PC-9 (cell line): ENCODE data around the gene SLC22A3. TPM values are rescaled to one million over a fixed set of nuclear protein-coding genes. Genes with fewer than 3 reads are reported as not detected.

Experiments used
- BruUV-seq: library from RNA; stranded (reverse); fragments of 400-500 nt; replicated peaks from 2 replicates; lab custom pipeline; 2021; lab: Mats Ljungman, UMichigan
- CTCF ChIA-PET: fragments of 300-600 bp; sonication (Branson Sonifier 250); formaldehyde crosslinking; loops from one replicate; lab custom pipeline; 2022; ENCODE audit warnings: antibody characterized with exemption; lab: Charles Lee
- POLR2A ChIA-PET: fragments of 300-600 bp; sonication (Branson Sonifier 250); formaldehyde crosslinking; loops from one replicate; lab custom pipeline; 2022; ENCODE audit warnings: antibody characterized with exemption; ENCODE audit not compliant: unreplicated experiment; lab: Charles Lee
- DNase-seq, 2 experiments: peaks; one replicate each; pipeline versions ENCODE4 v3.0.0 to v3.0.0-alpha.2; 2015 to 2022; ENCODE audit warnings: mixed read lengths in 1 of 2
- H2AFZ ChIP-seq: fragments of 200-600 bp; sonication (generic); 2 replicates; pipeline ENCODE4 v1.8.1; 2017; ENCODE audit warnings: antibody characterized with exemption
- H3F3A ChIP-seq: fragments of 200-600 bp; sonication (generic); 2 replicates; pipeline ENCODE4 v1.8.1; 2017; ENCODE audit warnings: antibody characterized with exemption, mild to moderate bottlenecking, low read depth; ENCODE audit not compliant: insufficient read depth
- H3K27ac ChIP-seq: fragments of 200-600 bp; sonication (generic); 2 replicates; pipeline ENCODE4 v1.6.1; 2016; ENCODE audit warnings: mixed run types
- H3K27me3 ChIP-seq: fragments of 200-600 bp; sonication (generic); 2 replicates; pipeline ENCODE4 v1.6.1; 2016; ENCODE audit warnings: low read depth, mixed run types; ENCODE audit not compliant: insufficient read depth
- H3K36me3 ChIP-seq: fragments of 200-600 bp; sonication (generic); 2 replicates; pipeline ENCODE4 v1.6.1; 2016; ENCODE audit warnings: low read depth, mixed run types
- H3K4me1 ChIP-seq: fragments of 200-600 bp; sonication (generic); replicated peaks from 2 replicates; pipeline ENCODE4 v1.6.1; 2016; ENCODE audit warnings: mixed run types; ENCODE audit not compliant: insufficient read depth
- H3K4me2 ChIP-seq: fragments of 200-600 bp; sonication (generic); 2 replicates; pipeline ENCODE4 v1.6.1; 2017; ENCODE audit warnings: mixed run types
- H3K4me3 ChIP-seq: fragments of 200-600 bp; sonication (generic); 2 replicates; pipeline ENCODE4 v1.6.1; 2016; ENCODE audit warnings: mixed run types
- H3K79me2 ChIP-seq: fragments of 200-600 bp; sonication (generic); 2 replicates; pipeline ENCODE4 v1.6.1; 2017; ENCODE audit warnings: low read depth, mixed run types
- H3K9me2 ChIP-seq: fragments of 200-600 bp; sonication (generic); 2 replicates; pipeline ENCODE4 v1.8.1; 2017; ENCODE audit warnings: mild to moderate bottlenecking; ENCODE audit not compliant: insufficient read depth
- H3K9me3 ChIP-seq: fragments of 200-600 bp; sonication (generic); 2 replicates; pipeline ENCODE4 v1.8.1; 2016; ENCODE audit warnings: low read depth; ENCODE audit not compliant: insufficient read depth
- H4K20me1 ChIP-seq: fragments of 200-600 bp; sonication (generic); 2 replicates; pipeline ENCODE4 v1.8.1; 2017; ENCODE audit not compliant: insufficient read depth
- EZH2 ChIP-seq: fragments of 200-600 bp; sonication (generic); IDR thresholded peaks from 2 replicates; pipeline ENCODE4 v1.8.0; 2017; ENCODE audit warnings: antibody characterized with exemption, low read depth
- intact Hi-C: fragments of 100-400 bp; cut with micrococcal nuclease; formaldehyde crosslinking; loops from one replicate; pipeline ENCODE4 v1.10.0; 2022; ENCODE audit not compliant: unreplicated experiment
- total RNA-seq: library from RNA; stranded (reverse); gene quantifications from 2 replicates; pipeline ENCODE4 v1.2.3, GENCODE V29; 2021
- TF ChIP-seq, protein P1 (sequence below): fragments of 200-600 bp; sonication (generic); conservative IDR thresholded peaks from 2 replicates; pipeline ENCODE4 v1.6.1; 2017; ENCODE audit warnings: mixed run types, antibody characterized with exemption, mild to moderate bottlenecking, moderate library complexity

Gene SLC22A3
- total RNA-seq, 1 experiment from 2014 or later, result not detected

DNA sequence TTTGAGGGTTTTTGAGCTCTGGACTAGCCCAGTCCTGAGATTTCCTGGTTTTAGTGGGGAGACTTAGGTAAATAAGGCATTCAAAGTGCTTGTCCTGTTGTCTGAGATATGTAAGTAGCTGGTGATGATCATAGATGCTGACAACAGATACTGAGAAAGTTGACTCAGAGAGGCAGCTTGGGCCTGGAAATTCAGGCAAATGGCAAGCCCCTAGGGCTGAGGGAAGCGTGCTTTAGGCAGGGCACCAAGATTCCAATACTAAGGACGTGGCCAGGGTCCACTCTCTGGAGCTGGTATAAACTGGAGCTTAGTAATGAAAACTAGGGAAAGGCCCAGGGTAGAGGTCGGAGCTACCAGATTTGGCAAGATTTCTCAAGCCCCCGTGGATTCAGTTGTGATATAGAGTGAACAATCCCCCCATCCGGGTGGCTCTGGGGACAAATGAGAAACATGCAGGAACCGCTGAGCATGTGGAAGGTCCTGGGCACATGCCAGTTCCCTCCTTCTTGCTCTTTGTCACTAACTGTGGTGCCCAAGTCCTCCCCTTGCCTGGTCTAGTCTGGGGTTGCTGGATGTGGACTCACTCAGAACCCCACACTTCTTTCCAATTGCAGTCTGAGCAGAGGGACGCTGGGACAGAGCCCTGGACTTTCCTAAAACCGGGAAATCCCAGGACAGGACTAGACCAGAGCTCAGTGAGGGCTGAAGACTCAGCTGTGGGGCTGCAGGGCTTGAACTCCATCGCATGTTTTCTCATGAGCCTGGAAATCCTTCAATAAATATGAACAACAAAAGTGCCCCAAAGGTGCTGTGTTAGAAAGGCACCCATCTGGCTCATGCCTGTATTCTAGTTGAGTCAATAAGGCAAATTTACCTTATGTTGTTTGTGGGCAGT is 10.3 kb downstream of the SLC22A3 start:
- ChIA-PET POLR2A (no interaction called here), CTCF (no interaction called here)
- Histone ChIP-seq H3K4me2 (no peak overlapping the region), H3F3A (no peaks in the 10 kb centered on the region), H3K4me3 (no peak overlapping the region), H3K79me2 (no peaks in the 10 kb centered on the region), H3K27ac (no peak overlapping the region), H3K27me3 (no peaks in the 10 kb centered on the region), H3K4me1 (peaks cover 7% of the 10 kb centered on the region), H3K36me3 (no peaks in the 10 kb centered on the region), H3K9me2 (no peaks in the 10 kb centered on the region), H4K20me1 (no peaks in the 10 kb centered on the region; the same call in 1 of the 2 replicates), H3K9me3 (no peaks in the 10 kb centered on the region), H2AFZ (no peak overlapping the region)
- TF ChIP-seq, protein P1, sequence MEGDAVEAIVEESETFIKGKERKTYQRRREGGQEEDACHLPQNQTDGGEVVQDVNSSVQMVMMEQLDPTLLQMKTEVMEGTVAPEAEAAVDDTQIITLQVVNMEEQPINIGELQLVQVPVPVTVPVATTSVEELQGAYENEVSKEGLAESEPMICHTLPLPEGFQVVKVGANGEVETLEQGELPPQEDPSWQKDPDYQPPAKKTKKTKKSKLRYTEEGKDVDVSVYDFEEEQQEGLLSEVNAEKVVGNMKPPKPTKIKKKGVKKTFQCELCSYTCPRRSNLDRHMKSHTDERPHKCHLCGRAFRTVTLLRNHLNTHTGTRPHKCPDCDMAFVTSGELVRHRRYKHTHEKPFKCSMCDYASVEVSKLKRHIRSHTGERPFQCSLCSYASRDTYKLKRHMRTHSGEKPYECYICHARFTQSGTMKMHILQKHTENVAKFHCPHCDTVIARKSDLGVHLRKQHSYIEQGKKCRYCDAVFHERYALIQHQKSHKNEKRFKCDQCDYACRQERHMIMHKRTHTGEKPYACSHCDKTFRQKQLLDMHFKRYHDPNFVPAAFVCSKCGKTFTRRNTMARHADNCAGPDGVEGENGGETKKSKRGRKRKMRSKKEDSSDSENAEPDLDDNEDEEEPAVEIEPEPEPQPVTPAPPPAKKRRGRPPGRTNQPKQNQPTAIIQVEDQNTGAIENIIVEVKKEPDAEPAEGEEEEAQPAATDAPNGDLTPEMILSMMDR, result no peak
- TF ChIP-seq EZH2, result no peak
- no peak for DNase-seq
- intact Hi-C loops, result no loop called here
- BruUV-seq, result no TSS peak

DNA sequence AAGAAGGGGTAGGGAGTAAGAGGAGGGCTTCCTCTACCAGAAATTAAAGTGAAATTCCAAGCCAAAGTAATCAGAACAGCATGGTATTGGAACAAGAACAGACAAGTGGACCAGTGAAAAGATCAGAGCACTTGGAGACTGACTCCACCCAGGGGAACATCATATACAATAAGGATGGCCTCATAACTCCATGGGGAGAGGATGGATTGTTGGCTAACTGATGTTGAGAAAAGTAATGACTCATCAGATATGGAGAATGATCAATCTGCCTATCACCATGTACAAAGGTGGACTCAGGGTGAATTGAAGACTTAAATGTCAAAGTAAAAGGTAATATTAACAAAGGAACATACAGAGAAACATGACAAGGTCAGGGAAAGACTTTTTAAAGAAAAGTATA is 12.8 kb downstream of the SLC22A3 start:
- TF ChIP-seq, protein P1, result no peak
- no peak for TF ChIP-seq EZH2
- Histone ChIP-seq H3F3A (no peaks in the 10 kb centered on the region), H3K4me3 (no peak overlapping the region), H3K27ac (no peak overlapping the region), H3K9me2 (no peaks in the 10 kb centered on the region), H4K20me1 (no peaks in the 10 kb centered on the region), H2AFZ (no peak overlapping the region), H3K4me1 (no peaks in the 10 kb centered on the region), H3K27me3 (no peaks in the 10 kb centered on the region), H3K4me2 (no peak overlapping the region), H3K36me3 (no peaks in the 10 kb centered on the region), H3K79me2 (no peaks in the 10 kb centered on the region), H3K9me3 (no peaks in the 10 kb centered on the region)
- intact Hi-C loops, result no loop called here
- ChIA-PET POLR2A (no interaction called here), CTCF (no interaction called here)
- no TSS peak for BruUV-seq
- DNase-seq, result no peak

DNA sequence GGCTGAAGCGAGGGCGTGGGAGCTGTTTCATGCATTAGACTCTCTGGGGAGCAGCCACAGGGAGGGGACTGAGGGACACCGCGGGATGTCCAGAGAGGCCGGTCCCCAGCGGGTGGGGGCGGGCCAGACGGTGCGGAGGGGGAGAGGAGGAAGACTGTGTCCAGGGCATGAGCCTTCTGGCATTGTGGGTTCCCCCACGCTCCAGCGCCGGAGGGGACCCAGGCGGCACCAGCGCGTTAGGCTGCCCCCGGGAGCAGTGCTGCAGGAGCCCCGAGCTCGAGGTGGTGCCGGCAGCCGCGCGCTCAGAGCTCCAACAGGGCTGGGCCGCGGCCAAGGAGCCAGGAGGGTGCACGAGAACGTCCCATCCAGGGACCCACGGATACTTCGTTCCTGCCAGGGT is 14.4 kb downstream of the SLC22A3 start:
- no TSS peak for BruUV-seq
- intact Hi-C loops, result no loop called here
- Histone ChIP-seq H3K79me2 (no peaks in the 10 kb centered on the region), H3K4me3 (no peak overlapping the region), H3K4me2 (no peak overlapping the region), H4K20me1 (no peaks in the 10 kb centered on the region), H3K27me3 (no peaks in the 10 kb centered on the region), H3K27ac (no peak overlapping the region), H3K36me3 (no peaks in the 10 kb centered on the region), H3K9me2 (no peaks in the 10 kb centered on the region), H3F3A (no peaks in the 10 kb centered on the region), H3K9me3 (no peaks in the 10 kb centered on the region), H3K4me1 (no peaks in the 10 kb centered on the region), H2AFZ (no peak overlapping the region)
- TF ChIP-seq, protein P1, result no peak
- TF ChIP-seq EZH2, result no peak
- CTCF ChIA-PET, result no interaction called here
- POLR2A ChIA-PET, result no interaction called here
- no peak for DNase-seq
